H9 (cell line): ENCODE measurements around the gene GIMAP7. TPM values are rescaled to one million over a fixed set of nuclear protein-coding genes. Genes with fewer than 3 reads are reported as not detected.

ENCODE experiments used
- DNase-seq: peaks from one replicate; pipeline ENCODE4 v3.0.0-alpha.2; 2017
- H2AFZ ChIP-seq: one replicate; pipeline ENCODE4 v1.6.1; 2013; ENCODE audit warnings: mild to moderate bottlenecking, low read length, control low read depth, moderate library complexity
- H2AK5ac ChIP-seq: 2 replicates; pipeline ENCODE4 v1.6.1; 2013; ENCODE audit warnings: low read length, control low read depth, mixed read lengths; ENCODE audit not compliant: insufficient read length
- H2BK120ac ChIP-seq: one replicate; pipeline ENCODE4 v1.6.1; 2013; ENCODE audit warnings: low read depth, mild to moderate bottlenecking, low read length, control low read depth, inconsistent platforms; ENCODE audit not compliant: poor library complexity, severe bottlenecking
- H2BK12ac ChIP-seq: 2 replicates; pipeline ENCODE4 v1.6.1; 2013; ENCODE audit warnings: low read length, control low read depth, mixed read lengths, low read depth; ENCODE audit not compliant: insufficient read length
- H2BK15ac ChIP-seq: 2 replicates; pipeline ENCODE4 v1.6.1; 2013; ENCODE audit warnings: low read depth, low read length, control low read depth
- H2BK20ac ChIP-seq: one replicate; pipeline ENCODE4 v1.6.1; 2013; ENCODE audit warnings: low read depth, mild to moderate bottlenecking, low read length, control low read depth, inconsistent platforms; ENCODE audit not compliant: poor library complexity, severe bottlenecking
- H2BK5ac ChIP-seq: 2 replicates; pipeline ENCODE4 v1.6.1; 2013; ENCODE audit warnings: low read length, control low read depth, mixed read lengths; ENCODE audit not compliant: insufficient read length
- H3K14ac ChIP-seq: 2 replicates; pipeline ENCODE4 v1.6.1; 2013; ENCODE audit warnings: low read length, control low read depth; ENCODE audit not compliant: insufficient read depth
- H3K18ac ChIP-seq: 2 replicates; pipeline ENCODE4 v1.6.1; 2013; ENCODE audit warnings: low read depth, mild to moderate bottlenecking, mixed read lengths, low read length, control low read depth; ENCODE audit not compliant: insufficient read length
- H3K23ac ChIP-seq: 2 replicates; pipeline ENCODE4 v1.6.1; 2013; ENCODE audit warnings: low read length, control low read depth, mixed read lengths, low read depth; ENCODE audit not compliant: insufficient read length
- H3K23me2 ChIP-seq: 2 replicates; pipeline ENCODE4 v1.6.1; 2013; ENCODE audit warnings: low read depth, mild to moderate bottlenecking, mixed read lengths, low read length, control low read depth; ENCODE audit not compliant: insufficient read length, poor library complexity, severe bottlenecking
- H3K27ac ChIP-seq: 2 replicates; pipeline ENCODE4 v1.5.1; 2013; ENCODE audit warnings: low read length, control low read depth, mixed read lengths, low read depth; ENCODE audit not compliant: insufficient read length
- H3K27me3 ChIP-seq: 2 replicates; pipeline ENCODE4 v1.6.1; 2013; ENCODE audit warnings: low read length, control low read depth, inconsistent platforms; ENCODE audit not compliant: insufficient read depth
- H3K4ac ChIP-seq: 2 replicates; pipeline ENCODE4 v1.6.1; 2013; ENCODE audit warnings: low read depth, mild to moderate bottlenecking, control low read depth, inconsistent platforms, low read length, moderate library complexity
- H3K4me1 ChIP-seq: 2 replicates; pipeline ENCODE4 v1.6.1; 2013; ENCODE audit warnings: low read length, control low read depth, inconsistent platforms; ENCODE audit not compliant: insufficient read depth
- H3K4me2 ChIP-seq: 2 replicates; pipeline ENCODE4 v1.6.1; 2013; ENCODE audit warnings: low read length, control low read depth, mixed read lengths; ENCODE audit not compliant: insufficient read length, insufficient read depth
- H3K56ac ChIP-seq: 2 replicates; pipeline ENCODE4 v1.6.1; 2013; ENCODE audit warnings: low read depth, mild to moderate bottlenecking, mixed read lengths, low read length, control low read depth; ENCODE audit not compliant: insufficient read length
- H3K79me1 ChIP-seq: 2 replicates; pipeline ENCODE4 v1.6.1; 2013; ENCODE audit warnings: low read depth, mild to moderate bottlenecking, moderate library complexity, low read length, control low read depth, inconsistent platforms; ENCODE audit not compliant: insufficient read depth, poor library complexity, severe bottlenecking
- H3K79me2 ChIP-seq: 2 replicates; pipeline ENCODE4 v1.6.1; 2013; ENCODE audit warnings: low read length, control low read depth, inconsistent platforms; ENCODE audit not compliant: insufficient read depth
- H3K9ac ChIP-seq: 2 replicates; pipeline ENCODE4 v1.6.1; 2013; ENCODE audit warnings: low read length, control low read depth, mixed read lengths; ENCODE audit not compliant: insufficient read length; ENCODE audit errors: extremely low read depth
- H3K9me3 ChIP-seq: one replicate; pipeline ENCODE4 v1.6.1; 2013; ENCODE audit warnings: low read depth, low read length, inconsistent platforms; ENCODE audit not compliant: control insufficient read depth
- H3T11ph ChIP-seq: one replicate; pipeline ENCODE4 v1.6.1; 2013; ENCODE audit warnings: mild to moderate bottlenecking, low read length, control low read depth, inconsistent platforms
- H4K20me1 ChIP-seq: one replicate; pipeline ENCODE4 v1.6.1; 2013; ENCODE audit not compliant: control insufficient read depth, insufficient read length, insufficient read depth
- H4K5ac ChIP-seq: 2 replicates; pipeline ENCODE4 v1.6.1; 2013; ENCODE audit warnings: low read depth, mild to moderate bottlenecking, mixed read lengths, low read length, control low read depth; ENCODE audit not compliant: insufficient read length
- H4K8ac ChIP-seq: replicated peaks from 2 replicates; pipeline ENCODE4 v1.6.1; 2013; ENCODE audit warnings: low read length, control low read depth, mixed read lengths, low read depth; ENCODE audit not compliant: insufficient read length
- H4K91ac ChIP-seq: 2 replicates; pipeline ENCODE4 v1.6.1; 2013; ENCODE audit warnings: low read depth, mild to moderate bottlenecking, moderate library complexity, mixed read lengths, low read length, control low read depth; ENCODE audit not compliant: insufficient read length
- H3K27ac Mint-ChIP-seq, 3 experiments: 2 replicates in 2 of 3; 3 replicates in 1 of 3; pipeline ENCODE4 v1.8.0; 2020 to 2021; ENCODE audit warnings: mixed read lengths in 3 of 3, mild to moderate bottlenecking in 1 of 3, moderate library complexity in 1 of 3
- H3K27me3 Mint-ChIP-seq: 2 replicates; pipeline ENCODE4 v1.8.0; 2021; ENCODE audit warnings: low read depth, mild to moderate bottlenecking, moderate library complexity, mixed read lengths
- H3K36me3 Mint-ChIP-seq, 3 experiments: 2 replicates in 2 of 3; 3 replicates in 1 of 3; pipeline ENCODE4 v1.8.0; 2020 to 2021; ENCODE audit warnings: low read depth in 3 of 3, mixed read lengths in 3 of 3; ENCODE audit not compliant: insufficient read depth in 1 of 3
- H3K4me1 Mint-ChIP-seq, 2 experiments: 2 replicates each; pipeline ENCODE4 v1.8.0; 2020; ENCODE audit warnings: mixed read lengths in 2 of 2
- H3K4me3 Mint-ChIP-seq, 2 experiments: 2 replicates in 1 of 2; 3 replicates in 1 of 2; pipeline ENCODE4 v1.8.0; 2020 to 2021; ENCODE audit warnings: mild to moderate bottlenecking in 2 of 2, mixed read lengths in 2 of 2, moderate library complexity in 1 of 2
- H3K9me3 Mint-ChIP-seq, 2 experiments: 2 replicates in 1 of 2; 3 replicates in 1 of 2; pipeline ENCODE4 v1.8.0; 2020; ENCODE audit warnings: mild to moderate bottlenecking in 2 of 2, mixed read lengths in 2 of 2, moderate library complexity in 1 of 2
- WGBS: extraction: QIAGEN DNeasy Blood & Tissue Kit; methylation state at CpG from one replicate; pipeline ENCODE4 v1.1.7; 2013; ENCODE audit warnings: missing lambda C conversion rate, low lambda C conversion rate, mixed read lengths; ENCODE audit not compliant: insufficient read length; ENCODE audit errors: extremely low coverage; 5-methylcytosine and 5-hydroxymethylcytosine counted together
- total RNA-seq: library from RNA; stranded (reverse); gene quantifications from 2 replicates; pipeline ENCODE4 v1.2.1, GENCODE V29; 2021
- TF ChIP-seq, protein P1 (sequence below): fragments of 200-600 bp; sonication (generic); conservative IDR thresholded peaks from 3 replicates; pipeline ENCODE4 v1.8.0; 2021; ENCODE audit warnings: antibody characterized with exemption, mild to moderate bottlenecking

GIMAP7 gene
- total RNA-seq, 1 experiment from 2014 or later, result not detected

- H3K27me3 Mint-ChIP-seq, result peaks cover 16% of the 10 kb centered on the region
- peaks cover 10 to 18% (median 15%) of the 10 kb centered on the region in 3 experiments for H3K36me3 Mint-ChIP-seq
- H3K23ac ChIP-seq, result no peak overlapping the region
- no peak overlapping the region for H2BK5ac ChIP-seq
- no peak overlapping the region for H3K56ac ChIP-seq
- no peak for DNase-seq
- no peak overlapping the region for H3K14ac ChIP-seq
- H2BK12ac ChIP-seq, result no peak overlapping the region
- no peak overlapping the region for H3K4me3 Mint-ChIP-seq
- no peak overlapping the region for H3K9ac ChIP-seq
- H2AFZ ChIP-seq, result no peak overlapping the region
- no peaks in the 10 kb centered on the region for H3K27me3 ChIP-seq
- H3K9me3 Mint-ChIP-seq, result peaks cover 32 to 48% of the 10 kb centered on the region in 2 experiments
- no peak overlapping the region for H4K91ac ChIP-seq
- no peak overlapping the region for H2BK120ac ChIP-seq
- no peak overlapping the region for H2BK20ac ChIP-seq
- no peak overlapping the region for H2AK5ac ChIP-seq
- H3T11ph ChIP-seq, result no peak overlapping the region
- H3K23me2 ChIP-seq, result no peaks in the 10 kb centered on the region
- no peak overlapping the region for H4K5ac ChIP-seq
- H4K20me1 ChIP-seq, result no peaks in the 10 kb centered on the region
- no peak overlapping the region for H3K27ac ChIP-seq
- H3K18ac ChIP-seq, result no peak overlapping the region
- no peak overlapping the region for H3K27ac Mint-ChIP-seq
- H3K9me3 ChIP-seq, result no peaks in the 10 kb centered on the region
- H3K4me2 ChIP-seq, result no peak overlapping the region
- no peak overlapping the region for H2BK15ac ChIP-seq
- H4K8ac ChIP-seq, result no peak overlapping the region
- TF ChIP-seq, protein P1, sequence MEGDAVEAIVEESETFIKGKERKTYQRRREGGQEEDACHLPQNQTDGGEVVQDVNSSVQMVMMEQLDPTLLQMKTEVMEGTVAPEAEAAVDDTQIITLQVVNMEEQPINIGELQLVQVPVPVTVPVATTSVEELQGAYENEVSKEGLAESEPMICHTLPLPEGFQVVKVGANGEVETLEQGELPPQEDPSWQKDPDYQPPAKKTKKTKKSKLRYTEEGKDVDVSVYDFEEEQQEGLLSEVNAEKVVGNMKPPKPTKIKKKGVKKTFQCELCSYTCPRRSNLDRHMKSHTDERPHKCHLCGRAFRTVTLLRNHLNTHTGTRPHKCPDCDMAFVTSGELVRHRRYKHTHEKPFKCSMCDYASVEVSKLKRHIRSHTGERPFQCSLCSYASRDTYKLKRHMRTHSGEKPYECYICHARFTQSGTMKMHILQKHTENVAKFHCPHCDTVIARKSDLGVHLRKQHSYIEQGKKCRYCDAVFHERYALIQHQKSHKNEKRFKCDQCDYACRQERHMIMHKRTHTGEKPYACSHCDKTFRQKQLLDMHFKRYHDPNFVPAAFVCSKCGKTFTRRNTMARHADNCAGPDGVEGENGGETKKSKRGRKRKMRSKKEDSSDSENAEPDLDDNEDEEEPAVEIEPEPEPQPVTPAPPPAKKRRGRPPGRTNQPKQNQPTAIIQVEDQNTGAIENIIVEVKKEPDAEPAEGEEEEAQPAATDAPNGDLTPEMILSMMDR, result no peak
- H3K4me1 Mint-ChIP-seq, result no peaks in the 10 kb centered on the region
- no CpG with 5 or more reads among the region's 1 CpG for WGBS
- H3K79me1 ChIP-seq, result no peaks in the 10 kb centered on the region
- H3K4ac ChIP-seq, result no peak overlapping the region
- H3K4me1 ChIP-seq, result no peaks in the 10 kb centered on the region
- no peaks in the 10 kb centered on the region for H3K79me2 ChIP-seq
Measured at GRCh38 chr7:150531704-150532103, 17.0 kb downstream of the GIMAP7 start.
